HepG2 (cell line): ENCODE data around the gene RAB35. TPM values are rescaled to one million over a fixed set of nuclear protein-coding genes. Genes with fewer than 3 reads are reported as not detected.

Source experiments
- ARNTL ChIP-seq: sonication (generic); formaldehyde crosslinking; IDR thresholded peaks from 2 replicates; pipeline ENCODE4 v1.4.0; 2020; ENCODE audit warnings: mild to moderate bottlenecking, missing genetic modification reagents
- CEBPG ChIP-seq: IDR thresholded peaks from 2 replicates; pipeline ENCODE4 v1.6.1; 2016
- EZH2 ChIP-seq: conservative IDR thresholded peaks from 2 replicates; pipeline ENCODE4 v1.6.1; 2012; ENCODE audit warnings: mild to moderate bottlenecking, low read depth, low read length, moderate library complexity
- FOXO1 ChIP-seq: sonication (generic); formaldehyde crosslinking; IDR thresholded peaks from 2 replicates; pipeline ENCODE4 v1.4.0; 2020; ENCODE audit warnings: missing genetic modification reagents
- MED1 ChIP-seq: sonication (generic); formaldehyde crosslinking; IDR thresholded peaks from 2 replicates; pipeline ENCODE4 v1.4.0; 2020; ENCODE audit warnings: missing genetic modification reagents
- MLLT10 ChIP-seq: sonication (generic); formaldehyde crosslinking; IDR thresholded peaks from 2 replicates; pipeline ENCODE4 v1.4.0; 2020; ENCODE audit warnings: missing genetic modification reagents
- NFIC ChIP-seq: IDR thresholded peaks from 2 replicates; pipeline ENCODE4 v1.6.1; 2012; ENCODE audit warnings: mild to moderate bottlenecking, low read length, inconsistent platforms
- REPIN1 ChIP-seq: sonication (generic); formaldehyde crosslinking; IDR thresholded peaks from 2 replicates; pipeline ENCODE4 v1.8.0; 2022; ENCODE audit warnings: missing genetic modification reagents, low read depth, mild to moderate bottlenecking, borderline replicate concordance
- ZMYM3 ChIP-seq: sonication (generic); formaldehyde crosslinking; IDR thresholded peaks from 2 replicates; pipeline ENCODE4 v1.5.1; 2020; ENCODE audit warnings: mild to moderate bottlenecking, missing genetic modification reagents
- ZNF564 ChIP-seq: sonication (generic); formaldehyde crosslinking; IDR thresholded peaks from 2 replicates; pipeline ENCODE4 v1.8.1; 2023; ENCODE audit warnings: mild to moderate bottlenecking, missing genetic modification reagents
- ZNF598 ChIP-seq: sonication (generic); formaldehyde crosslinking; IDR thresholded peaks from 2 replicates; pipeline ENCODE4 v1.5.1; 2020; ENCODE audit warnings: mild to moderate bottlenecking, missing genetic modification reagents, borderline replicate concordance
- ZNF652 ChIP-seq: IDR thresholded peaks from 2 replicates; pipeline ENCODE4 v1.6.1; 2016; ENCODE audit warnings: low read depth, borderline replicate concordance
- ZNF792 ChIP-seq: IDR thresholded peaks from 2 replicates; pipeline ENCODE4 v1.6.1; 2016
- polyA plus RNA-seq, 8 experiments: library from polyadenylated mRNA; depleted of rRNA in 3 of 8; stranded (reverse) in 7 of 8; unstranded in 1 of 8; fragments of >200 nt; fragmentation: Illumina TruSeq in 4 of 8; extraction: Trizol in 4 of 8; gene quantifications; 2 replicates each; pipeline versions ENCODE4 v1.2.1 to v1.2.3, GENCODE V29; 2011 to 2016; ENCODE audit warnings: low read depth in 4 of 8, missing spikeins in 1 of 8, mixed read lengths in 1 of 8; ENCODE audit not compliant: insufficient read depth in 1 of 8
- total RNA-seq, 5 experiments: library from RNA; depleted of rRNA; stranded (reverse); fragments of >200 nt; fragmentation: Illumina TruSeq; extraction: Trizol; gene quantifications; 2 replicates each; pipeline ENCODE4 v1.2.3, GENCODE V29; 2016; ENCODE audit warnings: low read depth in 1 of 5
- TF ChIP-seq, protein P1 (sequence below): sonication (generic); formaldehyde crosslinking; IDR thresholded peaks from 2 replicates; pipeline ENCODE4 v1.4.0; 2020; ENCODE audit warnings: mild to moderate bottlenecking, missing genetic modification reagents, borderline replicate concordance
- TF ChIP-seq, protein P2 (sequence below): IDR thresholded peaks from 2 replicates; pipeline ENCODE4 v1.6.1; 2016; ENCODE audit warnings: missing compliant biosample characterization, missing genetic modification reagents, borderline replicate concordance
- TF ChIP-seq, protein P3 (sequence below): sonication (generic); formaldehyde crosslinking; IDR thresholded peaks from 2 replicates; pipeline ENCODE4 v1.5.1; 2020; ENCODE audit warnings: mild to moderate bottlenecking, missing genetic modification reagents, moderate library complexity
- TF ChIP-seq, protein P4 (sequence below): IDR thresholded peaks from 2 replicates; pipeline ENCODE4 v1.6.1; 2012; ENCODE audit warnings: low read length, improper control_type of control experiment

Gene RAB35
- total and polyA plus RNA-seq, 2 of the 13 experiments (the other 11 are each of a cell fraction or from before 2014, with no cell fraction given), result 25.2 to 29.1 TPM

DNA sequence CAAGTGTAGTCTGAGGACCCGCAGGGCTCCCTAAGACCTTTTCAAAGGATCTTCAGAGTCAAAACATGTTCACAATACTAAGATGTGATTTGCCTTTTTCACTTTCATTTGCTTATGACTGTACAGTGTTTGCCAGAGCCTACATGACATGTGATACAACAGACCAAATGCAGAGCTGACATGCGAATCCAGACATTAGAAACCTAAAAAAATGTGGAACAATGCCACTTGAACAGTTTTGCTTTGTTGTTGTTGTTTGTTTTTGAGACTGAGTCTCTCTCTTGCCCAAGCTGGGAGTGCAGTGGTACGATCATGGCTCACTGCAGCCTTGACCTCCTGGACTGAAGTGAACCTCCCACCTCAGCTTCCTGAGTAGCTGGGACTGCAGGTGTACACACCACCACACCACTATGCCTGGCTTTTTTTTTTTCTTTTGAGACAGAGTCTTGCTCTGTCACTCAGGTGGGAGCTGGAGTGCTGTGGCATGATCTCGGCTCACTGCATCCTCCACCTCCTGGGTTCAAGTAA, 5.3 kb upstream of the RAB35 start (continued):
- TF ChIP-seq, protein P1, sequence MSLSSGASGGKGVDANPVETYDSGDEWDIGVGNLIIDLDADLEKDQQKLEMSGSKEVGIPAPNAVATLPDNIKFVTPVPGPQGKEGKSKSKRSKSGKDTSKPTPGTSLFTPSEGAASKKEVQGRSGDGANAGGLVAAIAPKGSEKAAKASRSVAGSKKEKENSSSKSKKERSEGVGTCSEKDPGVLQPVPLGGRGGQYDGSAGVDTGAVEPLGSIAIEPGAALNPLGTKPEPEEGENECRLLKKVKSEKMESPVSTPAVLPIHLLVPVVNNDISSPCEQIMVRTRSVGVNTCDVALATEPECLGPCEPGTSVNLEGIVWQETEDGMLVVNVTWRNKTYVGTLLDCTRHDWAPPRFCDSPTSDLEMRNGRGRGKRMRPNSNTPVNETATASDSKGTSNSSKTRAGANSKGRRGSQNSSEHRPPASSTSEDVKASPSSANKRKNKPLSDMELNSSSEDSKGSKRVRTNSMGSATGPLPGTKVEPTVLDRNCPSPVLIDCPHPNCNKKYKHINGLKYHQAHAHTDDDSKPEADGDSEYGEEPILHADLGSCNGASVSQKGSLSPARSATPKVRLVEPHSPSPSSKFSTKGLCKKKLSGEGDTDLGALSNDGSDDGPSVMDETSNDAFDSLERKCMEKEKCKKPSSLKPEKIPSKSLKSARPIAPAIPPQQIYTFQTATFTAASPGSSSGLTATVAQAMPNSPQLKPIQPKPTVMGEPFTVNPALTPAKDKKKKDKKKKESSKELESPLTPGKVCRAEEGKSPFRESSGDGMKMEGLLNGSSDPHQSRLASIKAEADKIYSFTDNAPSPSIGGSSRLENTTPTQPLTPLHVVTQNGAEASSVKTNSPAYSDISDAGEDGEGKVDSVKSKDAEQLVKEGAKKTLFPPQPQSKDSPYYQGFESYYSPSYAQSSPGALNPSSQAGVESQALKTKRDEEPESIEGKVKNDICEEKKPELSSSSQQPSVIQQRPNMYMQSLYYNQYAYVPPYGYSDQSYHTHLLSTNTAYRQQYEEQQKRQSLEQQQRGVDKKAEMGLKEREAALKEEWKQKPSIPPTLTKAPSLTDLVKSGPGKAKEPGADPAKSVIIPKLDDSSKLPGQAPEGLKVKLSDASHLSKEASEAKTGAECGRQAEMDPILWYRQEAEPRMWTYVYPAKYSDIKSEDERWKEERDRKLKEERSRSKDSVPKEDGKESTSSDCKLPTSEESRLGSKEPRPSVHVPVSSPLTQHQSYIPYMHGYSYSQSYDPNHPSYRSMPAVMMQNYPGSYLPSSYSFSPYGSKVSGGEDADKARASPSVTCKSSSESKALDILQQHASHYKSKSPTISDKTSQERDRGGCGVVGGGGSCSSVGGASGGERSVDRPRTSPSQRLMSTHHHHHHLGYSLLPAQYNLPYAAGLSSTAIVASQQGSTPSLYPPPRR (CRISPR knock-in tag), result peak; percentile 43; the same call in 1 of the 2 replicates
- TF ChIP-seq FOXO1 (CRISPR knock-in tag), result peak; percentile 74
- no peak for TF ChIP-seq ZNF564
- TF ChIP-seq, protein P2, sequence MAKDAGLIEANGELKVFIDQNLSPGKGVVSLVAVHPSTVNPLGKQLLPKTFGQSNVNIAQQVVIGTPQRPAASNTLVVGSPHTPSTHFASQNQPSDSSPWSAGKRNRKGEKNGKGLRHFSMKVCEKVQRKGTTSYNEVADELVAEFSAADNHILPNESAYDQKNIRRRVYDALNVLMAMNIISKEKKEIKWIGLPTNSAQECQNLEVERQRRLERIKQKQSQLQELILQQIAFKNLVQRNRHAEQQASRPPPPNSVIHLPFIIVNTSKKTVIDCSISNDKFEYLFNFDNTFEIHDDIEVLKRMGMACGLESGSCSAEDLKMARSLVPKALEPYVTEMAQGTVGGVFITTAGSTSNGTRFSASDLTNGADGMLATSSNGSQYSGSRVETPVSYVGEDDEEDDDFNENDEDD (CRISPR knock-in tag), result no peak
- TF ChIP-seq REPIN1 (CRISPR knock-in tag), result 0 out of 2 replicates have a peak, but pooled peaks have one; percentile 16
- TF ChIP-seq ARNTL (CRISPR knock-in tag), result no peak
- TF ChIP-seq CEBPG (CRISPR knock-in tag), result peak; percentile 57; the same call in 1 of the 2 replicates
- TF ChIP-seq, protein P3, sequence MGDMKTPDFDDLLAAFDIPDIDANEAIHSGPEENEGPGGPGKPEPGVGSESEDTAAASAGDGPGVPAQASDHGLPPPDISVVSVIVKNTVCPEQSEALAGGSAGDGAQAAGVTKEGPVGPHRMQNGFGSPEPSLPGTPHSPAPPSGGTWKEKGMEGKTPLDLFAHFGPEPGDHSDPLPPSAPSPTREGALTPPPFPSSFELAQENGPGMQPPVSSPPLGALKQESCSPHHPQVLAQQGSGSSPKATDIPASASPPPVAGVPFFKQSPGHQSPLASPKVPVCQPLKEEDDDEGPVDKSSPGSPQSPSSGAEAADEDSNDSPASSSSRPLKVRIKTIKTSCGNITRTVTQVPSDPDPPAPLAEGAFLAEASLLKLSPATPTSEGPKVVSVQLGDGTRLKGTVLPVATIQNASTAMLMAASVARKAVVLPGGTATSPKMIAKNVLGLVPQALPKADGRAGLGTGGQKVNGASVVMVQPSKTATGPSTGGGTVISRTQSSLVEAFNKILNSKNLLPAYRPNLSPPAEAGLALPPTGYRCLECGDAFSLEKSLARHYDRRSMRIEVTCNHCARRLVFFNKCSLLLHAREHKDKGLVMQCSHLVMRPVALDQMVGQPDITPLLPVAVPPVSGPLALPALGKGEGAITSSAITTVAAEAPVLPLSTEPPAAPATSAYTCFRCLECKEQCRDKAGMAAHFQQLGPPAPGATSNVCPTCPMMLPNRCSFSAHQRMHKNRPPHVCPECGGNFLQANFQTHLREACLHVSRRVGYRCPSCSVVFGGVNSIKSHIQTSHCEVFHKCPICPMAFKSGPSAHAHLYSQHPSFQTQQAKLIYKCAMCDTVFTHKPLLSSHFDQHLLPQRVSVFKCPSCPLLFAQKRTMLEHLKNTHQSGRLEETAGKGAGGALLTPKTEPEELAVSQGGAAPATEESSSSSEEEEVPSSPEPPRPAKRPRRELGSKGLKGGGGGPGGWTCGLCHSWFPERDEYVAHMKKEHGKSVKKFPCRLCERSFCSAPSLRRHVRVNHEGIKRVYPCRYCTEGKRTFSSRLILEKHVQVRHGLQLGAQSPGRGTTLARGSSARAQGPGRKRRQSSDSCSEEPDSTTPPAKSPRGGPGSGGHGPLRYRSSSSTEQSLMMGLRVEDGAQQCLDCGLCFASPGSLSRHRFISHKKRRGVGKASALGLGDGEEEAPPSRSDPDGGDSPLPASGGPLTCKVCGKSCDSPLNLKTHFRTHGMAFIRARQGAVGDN (CRISPR knock-in tag), result no peak; the same call in 1 of the 2 replicates
- no peak for TF ChIP-seq ZNF652 (CRISPR knock-in tag)
- no peak; the same call in 1 of the 2 replicates for TF ChIP-seq NFIC
- no peak for TF ChIP-seq MLLT10 (CRISPR knock-in tag)
- TF ChIP-seq EZH2, result no peak
- TF ChIP-seq, protein P4, sequence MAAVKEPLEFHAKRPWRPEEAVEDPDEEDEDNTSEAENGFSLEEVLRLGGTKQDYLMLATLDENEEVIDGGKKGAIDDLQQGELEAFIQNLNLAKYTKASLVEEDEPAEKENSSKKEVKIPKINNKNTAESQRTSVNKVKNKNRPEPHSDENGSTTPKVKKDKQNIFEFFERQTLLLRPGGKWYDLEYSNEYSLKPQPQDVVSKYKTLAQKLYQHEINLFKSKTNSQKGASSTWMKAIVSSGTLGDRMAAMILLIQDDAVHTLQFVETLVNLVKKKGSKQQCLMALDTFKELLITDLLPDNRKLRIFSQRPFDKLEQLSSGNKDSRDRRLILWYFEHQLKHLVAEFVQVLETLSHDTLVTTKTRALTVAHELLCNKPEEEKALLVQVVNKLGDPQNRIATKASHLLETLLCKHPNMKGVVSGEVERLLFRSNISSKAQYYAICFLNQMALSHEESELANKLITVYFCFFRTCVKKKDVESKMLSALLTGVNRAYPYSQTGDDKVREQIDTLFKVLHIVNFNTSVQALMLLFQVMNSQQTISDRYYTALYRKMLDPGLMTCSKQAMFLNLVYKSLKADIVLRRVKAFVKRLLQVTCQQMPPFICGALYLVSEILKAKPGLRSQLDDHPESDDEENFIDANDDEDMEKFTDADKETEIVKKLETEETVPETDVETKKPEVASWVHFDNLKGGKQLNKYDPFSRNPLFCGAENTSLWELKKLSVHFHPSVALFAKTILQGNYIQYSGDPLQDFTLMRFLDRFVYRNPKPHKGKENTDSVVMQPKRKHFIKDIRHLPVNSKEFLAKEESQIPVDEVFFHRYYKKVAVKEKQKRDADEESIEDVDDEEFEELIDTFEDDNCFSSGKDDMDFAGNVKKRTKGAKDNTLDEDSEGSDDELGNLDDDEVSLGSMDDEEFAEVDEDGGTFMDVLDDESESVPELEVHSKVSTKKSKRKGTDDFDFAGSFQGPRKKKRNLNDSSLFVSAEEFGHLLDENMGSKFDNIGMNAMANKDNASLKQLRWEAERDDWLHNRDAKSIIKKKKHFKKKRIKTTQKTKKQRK, result no peak
- peak; percentile 49; the same call in 1 of the 2 replicates for TF ChIP-seq ZNF792 (CRISPR knock-in tag)
- peak; percentile 76 for TF ChIP-seq MED1
- TF ChIP-seq ZMYM3, result peak; percentile 53; the same call in 1 of the 2 replicates
- no peak for TF ChIP-seq ZNF598 (CRISPR knock-in tag)
